Astrocyte (in vitro differentiated cells and primary cell): ENCODE results near the gene SDC4. TPM values are rescaled to one million over a fixed set of nuclear protein-coding genes. Genes with fewer than 3 reads are reported as not detected.

ENCODE experiments used
- DNase-seq: peaks from one replicate; pipeline ENCODE4 v3.0.0-alpha.2; 2010; ENCODE audit warnings: low read depth
- FAIRE-seq: peaks from 2 replicates; lab custom pipeline; 2011; peaks lifted over from hg19 to GRCh38; lab: Jason Lieb, UNC
- H2AFZ ChIP-seq: 2 replicates; pipeline ENCODE4 v1.6.0; 2012; ENCODE audit warnings: low read depth, low read length, inconsistent platforms
- H3K27ac ChIP-seq: 2 replicates; pipeline ENCODE4 v1.5.1; 2011; ENCODE audit warnings: low read depth, low read length, inconsistent platforms
- H3K27me3 ChIP-seq: 2 replicates; pipeline ENCODE4 v1.6.0; 2011; ENCODE audit warnings: low read length, inconsistent platforms; ENCODE audit not compliant: insufficient read depth
- H3K36me3 ChIP-seq: 2 replicates; pipeline ENCODE4 v1.5.1; 2011; ENCODE audit warnings: low read length, inconsistent platforms; ENCODE audit not compliant: insufficient read depth
- H3K4me1 ChIP-seq: 2 replicates; pipeline ENCODE4 v1.5.1; 2011; ENCODE audit warnings: low read length, inconsistent platforms; ENCODE audit not compliant: insufficient read depth
- H3K4me2 ChIP-seq: 2 replicates; pipeline ENCODE4 v1.6.0; 2012; ENCODE audit warnings: low read length, inconsistent platforms
- H3K4me3 ChIP-seq: 2 replicates; pipeline ENCODE4 v1.5.1; 2011; ENCODE audit warnings: low read depth, mild to moderate bottlenecking, low read length, inconsistent platforms; ENCODE audit not compliant: insufficient read depth
- H3K79me2 ChIP-seq: 2 replicates; pipeline ENCODE4 v1.6.0; 2012; ENCODE audit warnings: mild to moderate bottlenecking, low read length, inconsistent platforms; ENCODE audit not compliant: insufficient read depth
- H3K9ac ChIP-seq: 2 replicates; pipeline ENCODE4 v1.6.0; 2012; ENCODE audit warnings: mild to moderate bottlenecking, low read length, inconsistent platforms
- H3K9me3 ChIP-seq: 2 replicates; pipeline ENCODE4 v1.5.1; 2012; ENCODE audit warnings: low read depth, mild to moderate bottlenecking, low read length, inconsistent platforms; ENCODE audit not compliant: insufficient read depth
- H4K20me1 ChIP-seq: 2 replicates; pipeline ENCODE4 v1.6.0; 2012; ENCODE audit warnings: low read length, inconsistent platforms; ENCODE audit not compliant: insufficient read depth
- H3K27ac Mint-ChIP-seq: one replicate; pipeline ENCODE4 v1.8.0; 2021; ENCODE audit warnings: mild to moderate bottlenecking, mixed read lengths; ENCODE audit not compliant: unreplicated experiment
- H3K27me3 Mint-ChIP-seq: one replicate; pipeline ENCODE4 v1.8.0; 2021; ENCODE audit warnings: low read depth, mixed read lengths; ENCODE audit not compliant: unreplicated experiment
- H3K36me3 Mint-ChIP-seq: one replicate; pipeline ENCODE4 v1.8.0; 2021; ENCODE audit warnings: low read depth, mixed read lengths; ENCODE audit not compliant: unreplicated experiment
- H3K4me1 Mint-ChIP-seq: one replicate; pipeline ENCODE4 v1.8.0; 2021; ENCODE audit warnings: low read depth, mixed read lengths; ENCODE audit not compliant: unreplicated experiment
- H3K4me3 Mint-ChIP-seq: one replicate; pipeline ENCODE4 v1.8.0; 2021; ENCODE audit warnings: mild to moderate bottlenecking, moderate library complexity, mixed read lengths; ENCODE audit not compliant: unreplicated experiment
- H3K9me3 Mint-ChIP-seq: one replicate; pipeline ENCODE4 v1.8.0; 2021; ENCODE audit warnings: mild to moderate bottlenecking, mixed read lengths; ENCODE audit not compliant: unreplicated experiment
- EZH2 ChIP-seq: IDR thresholded peaks from 2 replicates; pipeline ENCODE4 v1.6.1; 2012; ENCODE audit warnings: mild to moderate bottlenecking, low read length, inconsistent platforms; ENCODE audit not compliant: insufficient read depth
- total RNA-seq: library from RNA; stranded (reverse); gene quantifications from 2 replicates; pipeline ENCODE4 v1.2.1, GENCODE V29; 2021
- TF ChIP-seq, protein P1 (sequence below): IDR thresholded peaks from 2 replicates; pipeline ENCODE4 v1.5.1; 2011; ENCODE audit warnings: low read depth, mild to moderate bottlenecking, inconsistent platforms, low read length, moderate library complexity; ENCODE audit not compliant: insufficient read depth

The SDC4 gene
- total RNA-seq, 1 donor from 2014 or later = 135 TPM

DNA sequence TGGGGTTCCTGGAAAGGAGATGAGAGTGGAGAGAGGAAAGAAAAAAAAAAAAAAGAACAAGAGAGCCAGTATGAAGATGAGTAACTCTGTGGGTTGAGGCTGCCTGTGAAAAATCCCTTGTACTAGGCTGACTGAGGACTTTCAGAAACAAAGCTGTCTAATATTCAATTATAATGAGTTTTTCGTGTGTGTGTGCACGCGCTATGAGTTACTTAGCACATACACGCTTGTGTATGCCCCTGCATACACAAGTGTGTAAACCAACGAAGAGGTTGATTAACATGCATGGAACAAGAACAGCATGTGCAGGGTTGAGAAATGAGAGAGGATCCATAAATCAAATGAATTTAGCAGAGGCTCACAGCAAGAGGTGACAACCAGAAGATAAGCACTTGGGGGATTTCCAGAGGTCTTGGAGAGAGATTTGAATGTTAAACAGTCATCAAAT, 46.4 kb downstream of the SDC4 start:
- Histone ChIP-seq H3K27me3 (peaks cover 27% of the 10 kb centered on the region), H3K4me2 (no peak overlapping the region), H3K9me3 (no peaks in the 10 kb centered on the region), H3K9ac (no peak overlapping the region), H3K36me3 (no peaks in the 10 kb centered on the region), H3K4me1 (no peaks in the 10 kb centered on the region), H3K27ac (no peak overlapping the region), H3K4me3 (no peak overlapping the region), H4K20me1 (no peaks in the 10 kb centered on the region), H2AFZ (no peak overlapping the region), H3K79me2 (no peaks in the 10 kb centered on the region)
- H3K4me3 Mint-ChIP-seq = no peak overlapping the region
- FAIRE-seq (no peak), DNase-seq (no peak)
- no peak overlapping the region for H3K27ac Mint-ChIP-seq
- peaks cover 7% of the 10 kb centered on the region for H3K27me3 Mint-ChIP-seq
- peaks cover 4% of the 10 kb centered on the region for H3K4me1 Mint-ChIP-seq
- H3K9me3 Mint-ChIP-seq = no peaks in the 10 kb centered on the region
- H3K36me3 Mint-ChIP-seq = no peaks in the 10 kb centered on the region
- no peak for TF ChIP-seq EZH2
- TF ChIP-seq, protein P1, sequence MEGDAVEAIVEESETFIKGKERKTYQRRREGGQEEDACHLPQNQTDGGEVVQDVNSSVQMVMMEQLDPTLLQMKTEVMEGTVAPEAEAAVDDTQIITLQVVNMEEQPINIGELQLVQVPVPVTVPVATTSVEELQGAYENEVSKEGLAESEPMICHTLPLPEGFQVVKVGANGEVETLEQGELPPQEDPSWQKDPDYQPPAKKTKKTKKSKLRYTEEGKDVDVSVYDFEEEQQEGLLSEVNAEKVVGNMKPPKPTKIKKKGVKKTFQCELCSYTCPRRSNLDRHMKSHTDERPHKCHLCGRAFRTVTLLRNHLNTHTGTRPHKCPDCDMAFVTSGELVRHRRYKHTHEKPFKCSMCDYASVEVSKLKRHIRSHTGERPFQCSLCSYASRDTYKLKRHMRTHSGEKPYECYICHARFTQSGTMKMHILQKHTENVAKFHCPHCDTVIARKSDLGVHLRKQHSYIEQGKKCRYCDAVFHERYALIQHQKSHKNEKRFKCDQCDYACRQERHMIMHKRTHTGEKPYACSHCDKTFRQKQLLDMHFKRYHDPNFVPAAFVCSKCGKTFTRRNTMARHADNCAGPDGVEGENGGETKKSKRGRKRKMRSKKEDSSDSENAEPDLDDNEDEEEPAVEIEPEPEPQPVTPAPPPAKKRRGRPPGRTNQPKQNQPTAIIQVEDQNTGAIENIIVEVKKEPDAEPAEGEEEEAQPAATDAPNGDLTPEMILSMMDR = no peak

DNA sequence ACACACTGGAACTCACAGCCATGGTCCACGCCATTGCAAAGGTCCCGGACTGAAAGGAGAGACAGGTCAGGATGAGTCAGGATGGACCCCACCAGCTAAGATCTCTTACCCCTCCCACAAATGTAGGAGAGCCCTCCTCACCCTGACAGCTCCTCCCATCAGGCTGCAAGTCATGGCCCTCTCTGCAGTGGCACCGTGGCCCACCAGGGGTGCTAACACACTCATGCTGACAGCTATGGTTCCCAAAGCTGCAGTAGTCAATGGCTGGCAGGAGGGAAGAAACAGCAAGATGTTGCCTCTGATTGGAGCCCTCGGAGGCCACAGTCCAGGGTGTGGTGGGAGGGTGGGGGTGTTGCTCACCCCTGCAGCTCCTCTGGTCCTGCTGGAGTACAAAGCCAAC, 47.3 kb downstream of the SDC4 start:
- Mint-ChIP-seq H3K27me3 (peaks cover 3% of the 10 kb centered on the region), H3K9me3 (no peaks in the 10 kb centered on the region), H3K27ac (no peak overlapping the region), H3K4me3 (no peak overlapping the region), H3K36me3 (no peaks in the 10 kb centered on the region), H3K4me1 (peaks cover 4% of the 10 kb centered on the region)
- Histone ChIP-seq H3K4me1 (no peaks in the 10 kb centered on the region), H3K36me3 (no peaks in the 10 kb centered on the region), H3K4me3 (no peak overlapping the region), H3K79me2 (no peaks in the 10 kb centered on the region), H3K27me3 (peaks cover 22% of the 10 kb centered on the region), H3K9ac (no peak overlapping the region), H3K27ac (no peak overlapping the region), H4K20me1 (no peaks in the 10 kb centered on the region), H3K4me2 (no peak overlapping the region), H3K9me3 (no peaks in the 10 kb centered on the region), H2AFZ (no peak overlapping the region)
- TF ChIP-seq, protein P1 = peak; percentile 14
- no peak for TF ChIP-seq EZH2
- DNase-seq = no peak
- no peak for FAIRE-seq

DNA sequence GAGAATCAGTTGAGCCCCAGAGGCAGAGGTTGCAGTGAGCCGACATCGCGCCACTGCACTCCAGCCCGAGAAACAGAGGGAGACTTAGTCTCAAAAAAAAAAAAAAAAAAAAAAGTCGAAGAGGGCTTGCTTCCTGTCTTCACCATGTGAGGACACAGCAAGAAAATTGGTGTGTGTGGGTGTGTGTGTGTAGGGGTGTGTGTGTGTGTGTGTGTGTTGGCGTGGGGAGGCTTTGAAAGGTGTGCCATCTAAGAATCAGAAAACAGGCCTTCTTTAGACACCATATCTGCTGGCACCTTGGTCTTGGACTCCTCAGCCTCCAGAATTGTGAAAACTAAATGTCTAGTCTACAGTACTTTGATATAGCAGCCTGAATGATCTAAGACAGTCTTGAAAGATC, 48.4 kb downstream of the SDC4 start:
- Histone ChIP-seq H3K27ac (no peak overlapping the region), H3K79me2 (no peaks in the 10 kb centered on the region), H2AFZ (no peak overlapping the region), H4K20me1 (no peaks in the 10 kb centered on the region), H3K27me3 (peaks cover 14% of the 10 kb centered on the region), H3K4me3 (no peak overlapping the region), H3K9me3 (peaks cover under 1% of the 10 kb centered on the region), H3K4me1 (no peaks in the 10 kb centered on the region), H3K4me2 (no peak overlapping the region), H3K36me3 (no peaks in the 10 kb centered on the region), H3K9ac (no peak overlapping the region)
- DNase-seq (no peak), FAIRE-seq (no peak)
- no peak overlapping the region for H3K4me3 Mint-ChIP-seq
- H3K4me1 Mint-ChIP-seq = peaks cover 4% of the 10 kb centered on the region
- H3K27me3 Mint-ChIP-seq = peaks cover 3% of the 10 kb centered on the region
- no peak overlapping the region for H3K27ac Mint-ChIP-seq
- no peaks in the 10 kb centered on the region for H3K36me3 Mint-ChIP-seq
- TF ChIP-seq, protein P1 = no peak
- TF ChIP-seq EZH2 = no peak
- peaks cover 2% of the 10 kb centered on the region for H3K9me3 Mint-ChIP-seq
